ENCODE results near the gene LRRC3. TPM values are rescaled to one million over a fixed set of nuclear protein-coding genes. Genes with fewer than 3 reads are reported as not detected.

Gene LRRC3
- total and polyA plus RNA-seq, 12 donors, result 0.67 to 3.2 (median 1.9) TPM

- Histone ChIP-seq H3K27me3 (no peaks in the 10 kb centered on the region), H3K9me3 (replicated peaks in 1 of 3) (no peaks in the 10 kb centered on the region), H3K4me3 (no peak overlapping the region), H3K4me1 (replicated peaks in 1 of 2) (no peaks in the 10 kb centered on the region), H3K36me3 (replicated peaks in 1 of 2) (no peaks in the 10 kb centered on the region), H3K27ac (no peak overlapping the region)
- 24 to 36% (median 30%) methylated on average over 4 of the region's 4 CpGs for WGBS, 4 donors
- no peak for DNase-seq
- TF ChIP-seq POLR2A (IDR thresholded peaks at IDR 0.05) (no peak), CTCF (IDR thresholded peaks at IDR 0.05) (peak in 2 of 6 experiments; percentile 7 to 22)
- intact Hi-C loops (cut with DNase I), result no loop called here
These were observed 32.5 kb downstream of the LRRC3 start for GRCh38 chr21:44487831-44488230.

GRCh38 chr21:44489962-44490361 is 34.7 kb downstream of the LRRC3 start:
- Histone ChIP-seq H3K36me3 (replicated peaks in 1 of 2) (no peaks in the 10 kb centered on the region), H3K9me3 (replicated peaks in 1 of 3) (no peaks in the 10 kb centered on the region), H3K27me3 (no peaks in the 10 kb centered on the region), H3K4me3 (no peak overlapping the region), H3K4me1 (replicated peaks in 1 of 2) (no peaks in the 10 kb centered on the region), H3K27ac (no peak overlapping the region)
- intact Hi-C loops (cut with DNase I), result no loop called here
- TF ChIP-seq POLR2A (IDR thresholded peaks at IDR 0.05) (no peak), CTCF (IDR thresholded peaks at IDR 0.05) (no peak)
- WGBS, 4 donors, result 29 to 41% (median 31%) methylated on average over 7 of the region's 7 CpGs
- no peak for DNase-seq

- intact Hi-C loops (cut with DNase I), result no loop called here
- WGBS, 4 donors, result 90 to 96% (median 93%) methylated on average over 15 to 19 of the region's 19 CpGs
- Histone ChIP-seq H3K9me3 (replicated peaks in 1 of 3) (no peaks in the 10 kb centered on the region), H3K27ac (no peak overlapping the region), H3K4me1 (replicated peaks in 1 of 2) (no peaks in the 10 kb centered on the region), H3K36me3 (replicated peaks in 1 of 2) (no peaks in the 10 kb centered on the region), H3K4me3 (no peak overlapping the region), H3K27me3 (no peaks in the 10 kb centered on the region)
- DNase-seq, result no peak
- TF ChIP-seq POLR2A (IDR thresholded peaks at IDR 0.05), result no peak
- no peak for TF ChIP-seq CTCF (IDR thresholded peaks at IDR 0.05)
These were observed 35.1 kb downstream of the LRRC3 start for GRCh38 chr21:44490405-44490804.

- Histone ChIP-seq H3K27me3 (no peaks in the 10 kb centered on the region), H3K4me3 (no peak overlapping the region), H3K36me3 (replicated peaks in 1 of 2) (no peaks in the 10 kb centered on the region), H3K9me3 (replicated peaks in 1 of 3) (no peaks in the 10 kb centered on the region), H3K27ac (no peak overlapping the region), H3K4me1 (replicated peaks in 1 of 2) (no peaks in the 10 kb centered on the region)
- WGBS, 4 donors, result 83 to 85% (median 84%) methylated on average over 7 to 9 of the region's 9 CpGs
- no peak for TF ChIP-seq POLR2A (IDR thresholded peaks at IDR 0.05)
- no peak for TF ChIP-seq CTCF (IDR thresholded peaks at IDR 0.05)
- DNase-seq, result no peak
- intact Hi-C loops (cut with DNase I), result no loop called here
These were observed 35.5 kb downstream of the LRRC3 start for GRCh38 chr21:44490816-44491215.

Measured in adrenal gland (tissue), 12 donors.